ENCODE results near the gene UBE2G1.

UBE2G1 gene

GRCh38 chr17:4326112-4326511 is 40.4 kb downstream of the UBE2G1 start:
- H3K27ac ChIP-seq (ENCODE audit: low read length) = no peak overlapping the region
- no peak overlapping the region for H3K4me3 ChIP-seq (ENCODE audit: low read length)
- peaks cover 7% of the 10 kb centered on the region for H3K36me3 ChIP-seq (replicated peaks; ENCODE audit: low read depth, low read length)
- H3K9ac ChIP-seq (ENCODE audit: low read length) = no peak overlapping the region
- H3K4me1 ChIP-seq (ENCODE audit: low read length) = no peaks in the 10 kb centered on the region
- H2AFZ ChIP-seq (ENCODE audit: low read depth, low read length) = no peak overlapping the region
- peaks cover 67% of the 10 kb centered on the region for H4K20me1 ChIP-seq (ENCODE audit: insufficient read depth, low read length)
- peaks cover 89% of the 10 kb centered on the region for H3K79me2 ChIP-seq (ENCODE audit: low read length)
- TF ChIP-seq EZH2phosphoT487 (IDR thresholded peaks at IDR 0.05; ENCODE audit: low read depth) = no peak
- no peaks in the 10 kb centered on the region for H3K9me3 ChIP-seq (ENCODE audit: insufficient read depth, low read length)
- no peaks in the 10 kb centered on the region for H3K27me3 ChIP-seq (ENCODE audit: low read depth, low read length)
- H3K4me2 ChIP-seq (ENCODE audit: low read length) = no peak overlapping the region

GRCh38 chr17:4324463-4324862 is 42.0 kb downstream of the UBE2G1 start:
- no peaks in the 10 kb centered on the region for H3K27me3 ChIP-seq (ENCODE audit: low read depth, low read length)
- peaks cover 87% of the 10 kb centered on the region for H3K79me2 ChIP-seq (ENCODE audit: low read length)
- no peak overlapping the region for H3K4me3 ChIP-seq (ENCODE audit: low read length)
- H2AFZ ChIP-seq (ENCODE audit: low read depth, low read length) = no peak overlapping the region
- no peaks in the 10 kb centered on the region for H3K9me3 ChIP-seq (ENCODE audit: insufficient read depth, low read length)
- TF ChIP-seq CTCF (IDR thresholded peaks at IDR 0.05; ENCODE audit: low read depth, low read length) (no peak), EZH2phosphoT487 (IDR thresholded peaks at IDR 0.05; ENCODE audit: low read depth) (no peak)
- no peaks in the 10 kb centered on the region for H3K4me1 ChIP-seq (ENCODE audit: low read length)
- peaks cover 65% of the 10 kb centered on the region for H4K20me1 ChIP-seq (ENCODE audit: insufficient read depth, low read length)
- H3K4me2 ChIP-seq (ENCODE audit: low read length) = no peak overlapping the region
- H3K27ac ChIP-seq (ENCODE audit: low read length) = no peak overlapping the region
- H3K36me3 ChIP-seq (replicated peaks; ENCODE audit: low read depth, low read length) = peaks cover 7% of the 10 kb centered on the region
- no peak overlapping the region for H3K9ac ChIP-seq (ENCODE audit: low read length)

DNA sequence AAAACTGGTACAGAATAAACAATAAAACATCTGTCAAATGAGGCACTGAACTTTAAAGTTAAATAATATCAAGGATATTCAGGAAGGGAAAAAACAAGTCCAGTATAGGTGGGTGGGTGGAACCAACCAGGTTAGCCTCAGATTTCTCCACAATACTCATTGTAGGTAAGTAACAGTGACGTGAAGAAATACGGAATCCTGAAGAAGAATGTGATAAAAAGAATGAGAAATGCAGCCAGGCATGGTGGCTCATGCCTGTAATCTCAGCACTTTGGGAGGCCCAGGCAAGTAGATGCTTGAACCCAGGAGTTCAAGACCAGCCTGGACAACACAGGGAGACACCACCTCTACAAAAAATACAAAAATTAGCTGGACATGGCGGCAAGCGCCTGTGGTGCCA is 47.3 kb downstream of the UBE2G1 start:
- H3K9me3 ChIP-seq (ENCODE audit: insufficient read depth, low read length) = no peaks in the 10 kb centered on the region
- no peak overlapping the region for H3K4me3 ChIP-seq (ENCODE audit: low read length)
- no peak for TF ChIP-seq EZH2phosphoT487 (IDR thresholded peaks at IDR 0.05; ENCODE audit: low read depth)
- H2AFZ ChIP-seq (ENCODE audit: low read depth, low read length) = no peak overlapping the region
- no peaks in the 10 kb centered on the region for H3K27me3 ChIP-seq (ENCODE audit: low read depth, low read length)
- H3K4me1 ChIP-seq (ENCODE audit: low read length) = no peaks in the 10 kb centered on the region
- peaks cover 87% of the 10 kb centered on the region for H3K79me2 ChIP-seq (ENCODE audit: low read length)
- peaks cover 66% of the 10 kb centered on the region for H4K20me1 ChIP-seq (ENCODE audit: insufficient read depth, low read length)
- no peak overlapping the region for H3K9ac ChIP-seq (ENCODE audit: low read length)
- H3K36me3 ChIP-seq (replicated peaks; ENCODE audit: low read depth, low read length) = no peaks in the 10 kb centered on the region
- H3K4me2 ChIP-seq (ENCODE audit: low read length) = no peak overlapping the region
- no peak overlapping the region for H3K27ac ChIP-seq (ENCODE audit: low read length)

GRCh38 chr17:4318596-4318995 is 47.9 kb downstream of the UBE2G1 start:
- no peak overlapping the region for H3K4me2 ChIP-seq (ENCODE audit: low read length)

DNA sequence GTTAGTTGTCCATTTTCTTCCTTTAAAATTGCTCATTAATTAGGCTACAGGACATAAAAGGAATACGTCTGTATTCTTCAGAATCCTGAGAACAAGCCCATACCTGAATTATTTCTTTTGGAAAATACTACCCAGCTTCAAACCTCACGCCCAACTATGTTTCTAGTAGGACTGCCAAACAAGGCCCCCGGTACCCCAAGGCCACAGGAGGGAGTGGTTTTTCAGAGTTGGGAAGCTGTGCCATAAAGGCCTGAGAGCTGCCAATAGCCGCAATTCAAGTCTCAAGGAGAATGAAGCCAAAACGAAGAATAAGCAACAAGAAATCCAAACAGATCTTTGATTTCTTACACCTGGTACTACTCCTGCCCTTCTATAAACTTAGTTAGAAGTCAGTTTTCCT is 48.3 kb downstream of the UBE2G1 start:
- no peaks in the 10 kb centered on the region for H3K4me1 ChIP-seq (ENCODE audit: low read length)
- H3K79me2 ChIP-seq (ENCODE audit: low read length) = peaks cover 87% of the 10 kb centered on the region
- H3K9ac ChIP-seq (ENCODE audit: low read length) = no peak overlapping the region
- H3K27ac ChIP-seq (ENCODE audit: low read length) = no peak overlapping the region
- H3K4me2 ChIP-seq (ENCODE audit: low read length) = no peak overlapping the region
- no peaks in the 10 kb centered on the region for H3K9me3 ChIP-seq (ENCODE audit: insufficient read depth, low read length)
- H2AFZ ChIP-seq (ENCODE audit: low read depth, low read length) = no peak overlapping the region
- no peak overlapping the region for H3K4me3 ChIP-seq (ENCODE audit: low read length)
- TF ChIP-seq EZH2phosphoT487 (IDR thresholded peaks at IDR 0.05; ENCODE audit: low read depth) = no peak
- no peak for TF ChIP-seq CTCF (IDR thresholded peaks at IDR 0.05; ENCODE audit: low read depth, low read length)
- H4K20me1 ChIP-seq (ENCODE audit: insufficient read depth, low read length) = peaks cover 66% of the 10 kb centered on the region
- H3K27me3 ChIP-seq (ENCODE audit: low read depth, low read length) = no peaks in the 10 kb centered on the region
- H3K36me3 ChIP-seq (replicated peaks; ENCODE audit: low read depth, low read length) = no peaks in the 10 kb centered on the region

More at GRCh38 chr17:4318596-4318995, 47.9 kb downstream of the UBE2G1 start:
- Histone ChIP-seq H2AFZ (ENCODE audit: low read depth, low read length) (no peak overlapping the region), H3K4me3 (ENCODE audit: low read length) (no peak overlapping the region), H3K27ac (ENCODE audit: low read length) (no peak overlapping the region), H3K27me3 (ENCODE audit: low read depth, low read length) (no peaks in the 10 kb centered on the region), H3K79me2 (ENCODE audit: low read length) (peaks cover 87% of the 10 kb centered on the region), H3K9ac (ENCODE audit: low read length) (no peak overlapping the region), H4K20me1 (ENCODE audit: insufficient read depth, low read length) (peaks cover 66% of the 10 kb centered on the region), H3K9me3 (ENCODE audit: insufficient read depth, low read length) (no peaks in the 10 kb centered on the region), H3K4me1 (ENCODE audit: low read length) (no peaks in the 10 kb centered on the region), H3K36me3 (replicated peaks; ENCODE audit: low read depth, low read length) (no peaks in the 10 kb centered on the region)
- no peak for TF ChIP-seq EZH2phosphoT487 (IDR thresholded peaks at IDR 0.05; ENCODE audit: low read depth)
- no peak for TF ChIP-seq CTCF (IDR thresholded peaks at IDR 0.05; ENCODE audit: low read depth, low read length)

All from OCI-LY3 (cell line).